K562 (cell line): ENCODE results near the gene IRS4. TPM values are rescaled to one million over a fixed set of nuclear protein-coding genes. Genes with fewer than 3 reads are reported as not detected.

ENCODE experiments used
- ATAC-seq: fragments of 200-7000 bp; cut with Tn5 transposase; 3 replicates; pipeline ENCODE4 v1.9.1; 2020; ENCODE audit warnings: moderate library complexity
- BruUV-seq: library from RNA; stranded (reverse); fragments of 400-500 nt; replicated peaks from 2 replicates; lab custom pipeline; 2021; lab: Mats Ljungman, UMichigan
- CTCF ChIA-PET: fragments of 300-600 bp; formaldehyde crosslinking; extraction: SDS; loops from one replicate; lab custom pipeline; 2021; ENCODE audit warnings: low intra/inter-chr PET ratio; lab: Yijun Ruan, JAX
- POLR2A ChIA-PET: fragments of 300-600, 350-650 bp; sonication (Branson Sonifier 250); formaldehyde crosslinking; extraction: SDS; loops from one replicate; lab custom pipeline; 2021; ENCODE audit warnings: antibody characterized with exemption, inconsistent platforms; lab: Yijun Ruan, JAX
- DNase-seq, 4 experiments: peaks; one replicate each; pipeline versions ENCODE4 v3.0.0 to v3.0.0-alpha.2; 2011 to 2018; ENCODE audit warnings: low spot score in 3 of 4, mixed read lengths in 3 of 4; ENCODE audit errors: extremely low read depth in 1 of 4
- FAIRE-seq: peaks from 2 replicates; lab custom pipeline; 2011; peaks lifted over from hg19 to GRCh38; lab: Jason Lieb, UNC
- H2AFZ ChIP-seq: 2 replicates; pipeline ENCODE4 v1.6.0; 2011; ENCODE audit warnings: low read depth, low read length, control low read depth, inconsistent platforms
- H3K27ac ChIP-seq: fragments of 200-600 bp; 3 replicates; pipeline ENCODE4 v1.8.0; 2011; ENCODE audit warnings: low read depth, mild to moderate bottlenecking, control low read depth, inconsistent platforms, low read length, moderate library complexity, mixed read lengths; ENCODE audit errors: extremely low read depth
- H3K27me3 ChIP-seq, 2 experiments: fragments of 300-600 bp in 1 of 2; 2 replicates in 1 of 2; 3 replicates in 1 of 2; pipeline versions ENCODE4 v1.6.0 to v1.8.0; 2011; ENCODE audit warnings: inconsistent platforms in 2 of 2, low read length in 2 of 2, mild to moderate bottlenecking in 1 of 2, mixed read lengths in 1 of 2, moderate library complexity in 1 of 2; ENCODE audit not compliant: control insufficient read depth in 2 of 2, insufficient read depth in 2 of 2
- H3K36me3 ChIP-seq: fragments of 300-600 bp; 3 replicates; pipeline ENCODE4 v1.8.0; 2011; ENCODE audit warnings: mild to moderate bottlenecking, low read length, inconsistent platforms; ENCODE audit not compliant: control insufficient read depth, insufficient read depth
- H3K4me1 ChIP-seq, 2 experiments: fragments of 200-600 bp in 1 of 2; replicated peaks in 1 of 2; 2 replicates in 1 of 2; 3 replicates in 1 of 2; pipeline versions ENCODE4 v1.5.1 to v1.8.0; 2011; ENCODE audit warnings: inconsistent platforms in 2 of 2, low read length in 2 of 2, mild to moderate bottlenecking in 1 of 2, mixed read lengths in 1 of 2, moderate library complexity in 1 of 2; ENCODE audit not compliant: control insufficient read depth in 2 of 2, insufficient read depth in 2 of 2
- H3K4me2 ChIP-seq: 2 replicates; pipeline ENCODE4 v1.6.1; 2011; ENCODE audit warnings: low read length, control low read depth, inconsistent platforms, mixed read lengths; ENCODE audit not compliant: insufficient read depth
- H3K4me3 ChIP-seq: fragments of 200-600 bp; sonication (generic), shearing (Covaris generic); 2 replicates; pipeline ENCODE4 v1.5.1; 2016; ENCODE audit warnings: control low read depth, inconsistent platforms
- H3K79me2 ChIP-seq: fragments of 200-600 bp; 3 replicates; pipeline ENCODE4 v1.8.0; 2011; ENCODE audit warnings: low read length, inconsistent platforms; ENCODE audit not compliant: control insufficient read depth, insufficient read depth
- H3K9ac ChIP-seq, 2 experiments: 2 replicates each; pipeline versions ENCODE4 v1.6.0 to v1.6.1; 2011; ENCODE audit warnings: low read depth in 2 of 2, low read length in 2 of 2, control low read depth in 1 of 2, inconsistent platforms in 1 of 2, mild to moderate bottlenecking in 1 of 2, mixed read lengths in 1 of 2; ENCODE audit not compliant: insufficient read depth in 1 of 2
- H3K9me1 ChIP-seq: one replicate; pipeline ENCODE4 v1.6.0; 2011; ENCODE audit warnings: inconsistent platforms, mild to moderate bottlenecking, low read length, moderate library complexity; ENCODE audit not compliant: control insufficient read depth, insufficient read depth
- H3K9me3 ChIP-seq: replicated peaks from 2 replicates; pipeline ENCODE4 v1.5.1; 2011; ENCODE audit warnings: low read depth, low read length, inconsistent platforms; ENCODE audit not compliant: control insufficient read depth, insufficient read depth
- H4K20me1 ChIP-seq: replicated peaks from 2 replicates; pipeline ENCODE4 v1.6.1; 2011; ENCODE audit warnings: low read length, inconsistent platforms, mixed read lengths; ENCODE audit not compliant: control insufficient read depth, insufficient read depth
- FOXP1 ChIP-seq: sonication (generic); formaldehyde crosslinking; IDR thresholded peaks from 2 replicates; pipeline ENCODE4 v1.8.0; 2022; ENCODE audit warnings: mild to moderate bottlenecking, missing genetic modification reagents
- GATA2 ChIP-seq: sonication (generic); formaldehyde crosslinking; IDR thresholded peaks from 2 replicates; pipeline ENCODE4 v1.4.0; 2020; ENCODE audit warnings: mild to moderate bottlenecking, missing genetic modification reagents
- GMEB1 ChIP-seq: fragments of 250-450 bp; sonication (Bioruptor Pico); IDR thresholded peaks from 2 replicates; pipeline ENCODE4 v1.4.0; 2020; ENCODE audit warnings: mild to moderate bottlenecking
- IRF1 ChIP-seq: sonication (generic); formaldehyde crosslinking; IDR thresholded peaks from 2 replicates; pipeline ENCODE4 v1.8.0; 2022; ENCODE audit warnings: missing genetic modification reagents, mild to moderate bottlenecking, borderline replicate concordance
- IRF2 ChIP-seq: sonication (generic); formaldehyde crosslinking; IDR thresholded peaks from 2 replicates; pipeline ENCODE4 v1.8.1; 2022; ENCODE audit warnings: mild to moderate bottlenecking, missing genetic modification reagents
- RBM22 ChIP-seq: fragments of 200-400 bp; formaldehyde crosslinking; IDR thresholded peaks from 2 replicates; pipeline ENCODE4 v1.6.1; 2018; ENCODE audit warnings: low read length, low read depth; ENCODE audit not compliant: poor library complexity, severe bottlenecking
- SMARCE1 ChIP-seq: fragments of 450-650 bp; IDR thresholded peaks from 2 replicates; pipeline ENCODE4 v1.7.1; 2016; ENCODE audit warnings: mild to moderate bottlenecking
- SRSF9 ChIP-seq: fragments of 200-400 bp; formaldehyde crosslinking; IDR thresholded peaks from 2 replicates; pipeline ENCODE4 v1.6.1; 2017; ENCODE audit warnings: low read depth, low read length, borderline replicate concordance
- TAF9B ChIP-seq: fragments of 450-650 bp; IDR thresholded peaks from 2 replicates; pipeline ENCODE4 v1.6.1; 2018; ENCODE audit warnings: mild to moderate bottlenecking; ENCODE audit not compliant: partially characterized antibody
- ZBTB8A ChIP-seq: fragments of 450-650 bp; IDR thresholded peaks from 2 replicates; pipeline ENCODE4 v1.6.1; 2018; ENCODE audit warnings: mild to moderate bottlenecking, moderate library complexity; ENCODE audit not compliant: partially characterized antibody
- ZNF197 ChIP-seq: fragments of 200-800 bp; sonication (Bioruptor generic); IDR thresholded peaks from 2 replicates; pipeline ENCODE4 v1.6.1; 2016; ENCODE audit warnings: low read depth, missing genetic modification characterization, missing compliant biosample characterization
- ZNF551 ChIP-seq: fragments of 250-450 bp; sonication (Bioruptor Pico); IDR thresholded peaks from 2 replicates; pipeline ENCODE4 v1.5.0; 2021; ENCODE audit warnings: mild to moderate bottlenecking, moderate library complexity
- in situ Hi-C: fragments of 300-500 bp; cut with MboI; formaldehyde crosslinking; loops from 4 replicates; pipeline ENCODE4 v1.15.0; 2018; ENCODE audit warnings: inconsistent platforms, mixed read lengths
- intact Hi-C: fragments of 100-400 bp; cut with micrococcal nuclease; formaldehyde crosslinking; loops from 2 replicates; pipeline ENCODE4 v1.14.2; 2022
- polyA plus RNA-seq, 8 experiments: library from polyadenylated mRNA; depleted of rRNA in 4 of 8; stranded (reverse) in 5 of 8; unstranded in 3 of 8; fragments of >200 nt; fragmentation: Nextera tagmentation in 2 of 8; fragmentation: Illumina TruSeq in 1 of 8; extraction: Ambion mirVana in 2 of 8; extraction: Trizol in 1 of 8; gene quantifications; 2 replicates each; pipeline versions ENCODE4 v1.2.1 to v1.2.3, GENCODE V29; 2011 to 2014; ENCODE audit warnings: inconsistent platforms in 1 of 8, missing spikeins in 1 of 8
- total RNA-seq, 7 experiments: library from RNA; depleted of rRNA in 6 of 7; stranded (reverse); fragments of >200 nt in 6 of 7; fragmentation: Illumina TruSeq in 2 of 7; extraction: Trizol in 2 of 7; gene quantifications; 2 replicates each; pipeline versions ENCODE4 v1.2.1 to v1.2.3, GENCODE V29; 2011 to 2021; ENCODE audit warnings: low replicate concordance in 1 of 7

Gene IRS4
- total and polyA plus RNA-seq, 9 of the 15 experiments (the other 6 are each of a cell fraction or from before 2014, with no cell fraction given) = not detected

- no peak for ATAC-seq
- BruUV-seq = no TSS peak
Observed at GRCh38 chrX:108772549-108772948, 36.2 kb upstream of the IRS4 start.

More at GRCh38 chrX:108772549-108772948, 36.2 kb upstream of the IRS4 start:
- Histone ChIP-seq H3K9ac (no peak overlapping the region), H3K4me3 (no peak overlapping the region), H3K4me1 (no peaks in the 10 kb centered on the region), H4K20me1 (no peaks in the 10 kb centered on the region), H3K27me3 (no peaks in the 10 kb centered on the region), H2AFZ (no peak overlapping the region), H3K27ac (no peak overlapping the region), H3K9me1 (no peaks in the 10 kb centered on the region), H3K9me3 (no peaks in the 10 kb centered on the region), H3K4me2 (no peak overlapping the region), H3K36me3 (no peaks in the 10 kb centered on the region), H3K79me2 (no peaks in the 10 kb centered on the region)
- DNase-seq (no peak), FAIRE-seq (no peak)
- ChIA-PET POLR2A (no interaction called here), CTCF (no interaction called here)
- in situ Hi-C loops (no loop called here), intact Hi-C loops (no loop called here)
- TF ChIP-seq IRF1 (CRISPR knock-in tag) (no peak), ZBTB8A (no peak), ZNF197 (CRISPR knock-in tag) (no peak), GATA2 (no peak), FOXP1 (CRISPR knock-in tag) (no peak), SMARCE1 (no peak), ZNF551 (CRISPR knock-in tag) (no peak), IRF2 (CRISPR knock-in tag) (no peak), TAF9B (no peak), GMEB1 (CRISPR knock-in tag) (no peak), SRSF9 (no peak), RBM22 (no peak)
